ENCODE measurements around the gene USP38.

GRCh38 chr4:143257356-143257755 lies 72.6 kb downstream of the USP38 start:
- TF ChIP-seq CTCF (IDR thresholded peaks at IDR 0.05; ENCODE audit: low read depth, low read length, poor library complexity, severe bottlenecking) (no peak), EZH2phosphoT487 (IDR thresholded peaks at IDR 0.05; ENCODE audit: borderline replicate concordance, low read length) (no peak)

Measured in DOHH2 (cell line).